KOPT-K1 (cell line): ENCODE measurements around the gene SRPK2.
"Not testable (repeated sequence)": the region's sequence is repeated elsewhere in the genome, so short reads cannot be mapped to it uniquely, and the experiment has no call there.

Source experiments
- H3K27ac ChIP-seq: fragments of 200-600 bp; sonication (generic); 2 replicates; pipeline ENCODE4 v1.5.1; 2016; ENCODE audit warnings: antibody characterized with exemption, mild to moderate bottlenecking, low read depth, low read length; ENCODE audit not compliant: poor library complexity, severe bottlenecking
- H3K36me3 ChIP-seq: fragments of 200-600 bp; sonication (generic); 2 replicates; pipeline ENCODE4 v1.5.1; 2017; ENCODE audit warnings: antibody characterized with exemption, mild to moderate bottlenecking, low read length, moderate library complexity; ENCODE audit not compliant: insufficient read depth
- H3K9me3 ChIP-seq: fragments of 200-600 bp; sonication (generic); 2 replicates; pipeline ENCODE4 v1.5.1; 2017; ENCODE audit warnings: antibody characterized with exemption, low read length, mild to moderate bottlenecking; ENCODE audit not compliant: insufficient read depth, poor library complexity, severe bottlenecking

The SRPK2 gene

GRCh38 chr7:105278973-105279687 is 109.6 kb downstream of the SRPK2 start:
- no peaks in the 10 kb centered on the region for H3K9me3 ChIP-seq
- no peaks in the 10 kb centered on the region for H3K36me3 ChIP-seq
- H3K27ac ChIP-seq: peak overlapping the region; percentile 44

- no peak overlapping the region for H3K27ac ChIP-seq
- H3K9me3 ChIP-seq: no peaks in the 10 kb centered on the region
- no peaks in the 10 kb centered on the region for H3K36me3 ChIP-seq
Measured at GRCh38 chr7:105278565-105278964, 110.2 kb downstream of the SRPK2 start.

- no peak overlapping the region for H3K27ac ChIP-seq
- no peaks in the 10 kb centered on the region for H3K36me3 ChIP-seq
- no peaks in the 10 kb centered on the region for H3K9me3 ChIP-seq
Measured at GRCh38 chr7:105277341-105277740, 111.4 kb downstream of the SRPK2 start.

GRCh38 chr7:105270117-105270516 is 118.6 kb downstream of the SRPK2 start:
- H3K9me3 ChIP-seq: no peaks in the 10 kb centered on the region
- H3K36me3 ChIP-seq: no peaks in the 10 kb centered on the region
- H3K27ac ChIP-seq: peak overlapping the region; percentile 67

- H3K9me3 ChIP-seq: no peaks in the 10 kb centered on the region
- H3K27ac ChIP-seq: peak overlapping the region; percentile 67
- no peaks in the 10 kb centered on the region for H3K36me3 ChIP-seq
Measured at GRCh38 chr7:105269397-105269796, 119.3 kb downstream of the SRPK2 start.

GRCh38 chr7:105268511-105269392 is 120.0 kb downstream of the SRPK2 start:
- Histone ChIP-seq H3K27ac (peak overlapping the region; percentile 67), H3K9me3 (no peaks in the 10 kb centered on the region), H3K36me3 (no peaks in the 10 kb centered on the region)

- Histone ChIP-seq H3K9me3 (no peaks in the 10 kb centered on the region), H3K36me3 (no peaks in the 10 kb centered on the region), H3K27ac (peak overlapping the region; percentile 67)
Measured at GRCh38 chr7:105268056-105268455, 120.7 kb downstream of the SRPK2 start.

GRCh38 chr7:105267244-105267643 is 121.5 kb downstream of the SRPK2 start:
- Histone ChIP-seq H3K36me3 (0 out of 2 replicates have a peak, but pooled peaks cover 4% of the 10 kb centered on the region), H3K27ac (peak overlapping the region; percentile 67), H3K9me3 (no peaks in the 10 kb centered on the region)

GRCh38 chr7:105264707-105265106 is 124.0 kb downstream of the SRPK2 start:
- H3K27ac ChIP-seq: peak overlapping the region; percentile 67
- H3K9me3 ChIP-seq: peaks cover 4% of the 10 kb centered on the region
- H3K36me3 ChIP-seq: 0 out of 2 replicates have a peak, but pooled peaks cover 5% of the 10 kb centered on the region

GRCh38 chr7:105261689-105262088 is 127.0 kb downstream of the SRPK2 start:
- peaks cover 4% of the 10 kb centered on the region for H3K9me3 ChIP-seq
- H3K27ac ChIP-seq: peak overlapping the region; percentile 24
- 0 out of 2 replicates have a peak, but pooled peaks cover 5% of the 10 kb centered on the region for H3K36me3 ChIP-seq

GRCh38 chr7:105260201-105260871 is 128.4 kb downstream of the SRPK2 start:
- not testable (repeated sequence) for H3K36me3 ChIP-seq, H3K9me3 ChIP-seq, H3K27ac ChIP-seq

- not testable (repeated sequence) for H3K36me3 ChIP-seq, H3K9me3 ChIP-seq
- peak overlapping the region; percentile 83 for H3K27ac ChIP-seq
Measured at GRCh38 chr7:105258919-105259318, 129.8 kb downstream of the SRPK2 start.

GRCh38 chr7:105257338-105257737 is 131.4 kb downstream of the SRPK2 start:
- peaks cover 2% of the 10 kb centered on the region; the same call in 1 of the 2 replicates for H3K36me3 ChIP-seq
- H3K27ac ChIP-seq: peak overlapping the region; percentile 83
- H3K9me3 ChIP-seq: peaks cover 4% of the 10 kb centered on the region

- H3K27ac ChIP-seq: peak overlapping the region; percentile 83
- peaks cover 4% of the 10 kb centered on the region for H3K9me3 ChIP-seq
Measured at GRCh38 chr7:105256761-105257231, 131.9 kb downstream of the SRPK2 start.

GRCh38 chr7:105250706-105251105 is 138.0 kb downstream of the SRPK2 start:
- H3K9me3 ChIP-seq: no peaks in the 10 kb centered on the region
- H3K27ac ChIP-seq: peak overlapping the region; percentile 29
- H3K36me3 ChIP-seq: no peaks in the 10 kb centered on the region; the same call in 1 of the 2 replicates

More at GRCh38 chr7:105256761-105257231, 131.9 kb downstream of the SRPK2 start:
- H3K36me3 ChIP-seq: no peaks in the 10 kb centered on the region; the same call in 1 of the 2 replicates
